HG03342 (cell line): Measurements from ENCODE around the gene CHST8.
"Not testable (repeated sequence)": the region's sequence is repeated elsewhere in the genome, so short reads cannot be mapped to it uniquely, and the experiment has no call there.

Experiments used
- ATAC-seq: cut with Tn5 transposase; IDR thresholded peaks from one replicate; pipeline ENCODE4 v1.9.1; 2021; ENCODE audit warnings: mild to moderate bottlenecking, moderate library complexity; ENCODE audit not compliant: unreplicated experiment

The CHST8 gene

DNA sequence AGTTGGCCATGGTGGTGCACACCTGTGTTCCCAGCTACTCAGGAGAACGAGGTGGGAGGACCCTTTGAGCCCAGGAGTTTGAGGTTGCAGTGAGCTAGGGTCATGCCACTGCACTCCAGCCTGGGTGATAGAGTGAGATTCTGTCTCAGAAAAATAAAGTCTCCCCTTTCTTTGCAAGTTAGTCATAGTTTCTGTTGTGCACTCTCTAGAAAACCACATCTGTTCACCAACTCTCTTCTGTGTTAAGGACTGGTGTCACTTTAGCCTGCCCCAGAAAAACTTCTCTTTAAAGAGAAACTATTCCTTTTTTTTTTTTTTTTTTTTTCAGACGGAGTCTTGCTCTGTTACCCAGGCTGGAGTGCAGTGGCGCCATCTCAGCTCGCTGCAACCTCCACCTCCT, 4.9 kb upstream of the CHST8 start:
- ATAC-seq = no peak

DNA sequence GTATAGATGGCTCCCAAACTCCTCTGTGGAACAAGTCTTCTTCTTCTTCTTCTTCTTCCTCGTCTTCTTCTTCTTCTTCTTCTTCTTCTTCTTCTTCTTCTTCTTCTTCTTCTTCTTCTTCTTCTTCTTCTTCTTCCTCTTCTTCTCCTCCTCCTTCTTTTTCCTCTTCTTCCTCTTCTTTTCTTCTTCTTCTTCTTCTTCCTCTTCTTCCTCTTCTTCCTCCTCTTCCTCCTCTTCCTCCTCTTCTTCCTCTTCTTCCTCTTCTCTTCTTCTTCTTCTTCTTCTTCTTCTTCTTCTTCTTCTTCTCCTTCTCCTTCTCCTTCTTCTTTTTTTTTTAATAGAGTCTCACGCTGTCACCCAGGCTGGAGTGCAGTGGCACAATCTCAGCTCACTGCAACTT, 3.4 kb upstream of the CHST8 start:
- not testable (repeated sequence) for ATAC-seq

DNA sequence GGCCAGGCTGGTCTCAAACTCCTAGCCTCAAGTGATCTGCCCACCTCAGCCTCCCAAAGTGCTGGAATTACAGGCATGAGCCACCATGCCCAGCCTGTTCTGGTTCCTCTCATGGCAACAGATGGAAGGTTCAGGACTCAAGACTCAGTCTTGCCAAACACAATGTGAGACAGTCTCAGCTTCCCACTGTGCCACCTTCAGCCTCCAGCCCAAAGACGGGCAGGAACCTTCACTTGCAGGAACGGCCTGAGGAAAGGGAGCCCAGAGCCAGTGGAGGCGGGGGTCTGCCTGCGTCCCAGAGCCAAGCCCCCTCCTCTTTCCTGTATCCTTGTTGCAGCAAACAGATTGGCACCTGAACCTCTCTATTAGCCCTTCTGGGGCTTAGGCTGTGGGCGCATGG, 2.9 kb upstream of the CHST8 start:
- ATAC-seq = no peak

DNA sequence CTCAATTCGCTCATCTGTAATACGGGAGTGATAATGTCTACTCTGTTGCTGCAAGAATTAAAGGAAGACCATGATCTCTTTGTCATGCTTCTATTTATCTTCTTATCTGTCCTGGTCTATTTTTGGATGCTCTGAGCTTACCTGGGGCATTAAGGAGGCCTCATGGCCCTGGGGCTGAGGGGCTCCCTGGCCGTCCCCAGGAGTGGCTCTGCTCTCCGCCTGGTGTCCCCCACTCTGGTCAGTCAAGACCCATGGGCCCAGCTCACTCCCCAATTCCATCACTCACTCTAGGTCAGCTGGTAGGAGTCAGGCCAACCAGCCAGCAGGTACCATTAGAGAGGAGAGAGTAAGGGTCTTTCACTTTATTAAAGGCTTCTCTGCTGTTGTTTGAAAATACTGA, 1.1 kb upstream of the CHST8 start:
- ATAC-seq = no peak

DNA sequence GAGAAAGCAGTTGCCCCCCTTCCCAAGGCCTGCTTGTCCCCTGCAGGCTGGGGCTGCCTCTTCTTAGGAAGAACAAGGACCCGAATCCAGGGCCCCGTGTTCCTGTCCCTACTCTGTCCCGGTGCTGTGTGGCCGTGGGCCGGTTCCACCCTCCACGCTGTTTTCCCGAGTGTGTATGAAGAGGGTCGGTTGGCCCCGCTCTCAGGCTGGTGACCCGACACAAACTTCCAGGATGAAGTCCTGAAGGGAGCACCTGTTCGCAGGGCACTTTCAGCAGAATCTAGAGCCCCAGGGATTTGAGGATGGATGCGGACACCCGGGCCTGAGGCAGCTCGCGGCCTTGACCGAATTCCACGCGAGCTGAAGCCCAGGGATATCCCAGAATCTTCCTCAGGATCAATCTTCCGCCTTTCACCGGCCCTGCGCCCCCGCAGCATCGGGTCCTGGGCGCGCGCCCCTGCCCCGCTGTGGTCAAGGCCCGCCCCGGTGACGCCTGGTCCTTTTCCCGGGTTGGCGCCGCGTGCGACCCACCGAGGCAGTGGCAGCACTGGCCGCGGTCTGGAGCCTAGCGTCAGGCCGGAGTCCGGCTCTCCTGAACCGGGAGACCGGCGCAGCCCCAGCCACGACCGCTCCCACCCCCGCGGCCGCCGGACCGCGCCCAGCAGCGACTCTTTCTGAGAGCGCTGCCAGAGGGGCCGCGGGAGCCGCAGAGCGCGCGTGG, 528 bp upstream of the CHST8 start:
- no peak for ATAC-seq

DNA sequence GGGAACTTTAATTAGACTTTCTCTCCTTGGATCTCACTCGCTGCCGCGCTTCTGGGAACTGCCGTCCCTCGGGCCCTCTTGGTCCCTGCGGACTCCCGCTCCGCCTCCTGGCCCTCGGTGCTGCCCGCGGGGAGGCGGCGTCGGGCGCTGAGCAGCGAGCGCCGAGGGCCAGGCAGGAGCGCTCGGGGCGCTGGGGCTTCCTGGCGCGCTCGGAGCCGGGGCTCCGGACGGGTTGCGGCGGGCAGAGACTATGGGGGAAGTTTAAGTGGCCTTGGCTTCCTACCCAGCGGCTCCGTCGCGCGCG, 704 bp downstream of the CHST8 start:
- no peak for ATAC-seq

DNA sequence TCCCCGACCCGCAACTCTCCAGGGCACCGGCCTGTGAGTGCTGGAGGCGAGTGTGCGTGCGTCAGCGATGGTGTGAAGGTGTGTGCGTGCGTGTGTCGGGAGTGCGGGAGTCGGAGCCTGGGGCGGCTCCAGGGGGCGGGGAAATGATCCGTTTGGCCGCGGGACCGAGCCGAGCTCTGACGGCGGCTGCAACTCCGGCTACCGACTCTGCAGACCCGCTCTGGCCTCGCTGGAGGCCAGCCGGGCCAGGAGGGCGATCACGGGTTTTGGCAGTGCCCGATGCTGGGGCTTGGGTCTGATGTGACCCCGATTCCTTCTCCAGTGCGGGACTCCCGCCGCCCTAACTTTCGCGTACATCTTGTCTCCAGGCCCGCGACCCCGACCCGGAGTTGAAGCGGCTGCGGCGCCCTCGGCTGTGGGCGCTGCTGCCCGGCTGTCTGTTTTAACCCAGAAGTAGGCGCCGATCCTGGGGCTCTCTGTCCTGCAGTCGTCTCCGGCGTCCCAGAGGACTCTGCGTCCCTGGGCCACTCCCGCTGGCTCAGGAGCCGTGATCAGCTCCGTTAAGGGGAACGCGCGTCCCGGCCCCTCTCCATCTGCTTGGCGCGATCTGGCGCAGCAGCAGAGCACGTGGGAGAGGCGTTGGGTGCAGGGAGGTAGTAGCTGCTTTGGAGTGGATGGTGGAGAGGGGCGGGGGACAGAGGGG, 1.2 kb downstream of the CHST8 start:
- no peak for ATAC-seq

DNA sequence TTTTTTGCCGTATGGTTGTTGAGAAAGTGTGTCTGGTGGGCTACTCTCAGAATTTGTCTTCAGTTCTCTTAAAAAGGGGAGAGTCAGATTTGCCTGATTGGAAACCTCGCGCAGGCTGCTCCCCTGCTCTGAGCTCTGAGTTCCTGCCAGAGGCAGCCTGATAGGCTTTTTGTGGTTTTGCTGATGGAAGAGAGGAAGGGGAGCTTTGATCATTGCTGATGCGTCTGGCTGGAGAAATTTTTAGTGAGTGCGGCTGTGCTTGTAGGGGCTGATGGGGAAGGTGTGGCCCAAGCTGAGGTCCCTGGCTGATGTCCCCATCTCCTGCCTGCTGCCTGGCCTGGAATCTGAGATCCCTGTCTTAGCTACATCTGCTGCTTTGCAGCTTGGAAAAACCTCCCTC, 2.8 kb downstream of the CHST8 start:
- no peak for ATAC-seq

DNA sequence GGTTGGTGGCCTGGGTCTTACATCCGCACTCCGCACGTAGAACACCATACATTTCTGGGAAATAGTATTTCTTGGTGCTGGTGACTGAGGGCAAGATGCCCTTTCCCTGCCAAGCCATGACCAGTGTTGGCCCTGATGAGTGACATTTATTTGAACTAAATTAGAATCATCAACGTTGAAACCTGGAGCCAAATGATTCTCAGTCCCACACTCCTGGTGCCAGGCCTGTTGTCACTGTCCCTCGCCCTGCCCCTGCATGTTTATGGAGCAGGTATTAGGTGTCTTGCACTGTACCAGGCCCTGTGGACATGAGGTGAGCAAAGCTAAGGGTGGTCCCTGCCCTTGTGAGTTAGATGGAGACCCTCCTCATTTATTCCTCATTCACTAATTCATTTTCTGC, 5.8 kb downstream of the CHST8 start:
- no peak for ATAC-seq

DNA sequence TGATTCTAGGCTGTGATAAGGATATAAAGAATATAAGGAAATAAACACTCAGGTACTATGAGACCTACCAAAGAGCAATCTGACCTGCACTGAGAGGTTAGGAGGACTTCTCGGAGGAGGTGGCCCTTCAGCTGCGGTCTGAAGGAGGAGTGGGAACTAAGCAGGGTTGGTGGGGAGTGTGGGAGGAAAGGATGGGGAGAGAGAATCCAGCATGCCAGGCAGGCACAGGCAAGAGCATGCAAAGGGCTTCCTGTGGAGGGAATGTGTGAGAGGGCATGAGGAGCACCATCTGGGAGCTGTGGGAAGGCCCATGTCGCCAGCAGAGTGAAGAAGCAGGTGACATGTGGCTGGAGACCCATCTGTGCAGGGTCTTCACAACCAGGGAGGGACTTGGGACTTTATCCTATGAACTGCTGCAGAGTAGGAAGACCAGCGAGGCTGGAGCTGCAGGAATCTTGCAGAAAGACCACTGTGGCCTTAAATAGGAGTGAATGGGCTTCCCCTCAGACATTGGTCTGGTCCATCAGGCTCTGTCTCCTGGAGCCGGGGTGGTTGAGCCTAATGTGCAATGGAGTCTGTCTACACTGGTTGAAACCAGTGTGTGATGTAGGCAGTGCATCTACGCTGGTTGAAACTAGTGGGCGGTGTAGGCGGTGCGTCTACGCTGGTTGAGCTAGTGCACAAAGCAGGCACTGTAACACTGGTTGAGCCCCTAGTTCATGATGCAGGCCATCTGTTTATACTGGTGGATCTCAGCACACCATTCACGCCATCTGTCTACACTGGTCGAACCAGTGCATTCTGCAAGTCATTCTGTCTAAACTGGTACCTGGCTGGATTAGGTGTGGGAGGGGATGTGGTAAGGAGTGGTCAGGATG, 6.4 kb downstream of the CHST8 start:
- ATAC-seq = no peak

DNA sequence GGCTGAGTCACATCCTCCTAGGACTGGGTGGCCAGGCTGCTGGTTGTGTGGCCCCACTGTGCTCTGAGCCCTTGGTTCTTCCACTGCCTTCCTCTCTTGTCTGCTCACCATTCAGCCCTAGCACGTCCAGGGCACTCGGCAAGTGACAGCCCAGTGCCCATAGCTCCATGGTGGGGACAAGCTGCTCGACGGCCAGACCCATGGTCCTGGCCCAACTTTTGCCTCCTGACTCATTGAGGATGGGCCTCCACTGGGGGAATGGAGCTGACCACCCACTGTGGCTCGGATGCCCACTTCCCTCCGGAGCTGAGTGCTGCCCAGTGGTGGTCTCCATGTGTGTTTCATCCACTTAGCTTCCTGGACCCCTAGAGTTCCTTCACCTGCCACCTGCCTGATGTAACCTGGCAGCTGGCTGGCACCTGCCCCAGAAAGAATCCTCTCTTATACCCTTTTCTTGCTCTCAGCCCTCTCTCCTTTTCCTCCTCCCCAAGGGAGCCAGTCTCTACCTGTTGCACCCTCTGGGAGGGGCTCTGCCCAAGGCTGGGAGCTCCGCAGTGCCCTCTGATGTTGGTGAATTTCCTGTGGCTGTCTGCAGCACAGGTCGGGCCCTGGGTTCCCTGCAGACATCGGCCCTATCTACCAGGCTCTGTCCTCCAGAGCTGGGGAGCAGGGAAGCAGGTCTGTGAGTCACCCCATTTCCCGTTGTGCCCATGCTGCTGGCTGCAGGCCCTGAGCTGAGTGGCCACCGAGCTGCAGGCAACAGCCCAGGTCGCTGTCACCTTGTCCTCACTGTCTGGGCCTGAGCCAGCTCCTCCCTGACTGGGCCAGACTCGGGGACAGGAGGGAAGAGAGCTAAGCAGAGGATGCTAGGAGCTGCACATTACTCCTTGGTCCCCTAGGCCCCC, 7.4 kb downstream of the CHST8 start:
- ATAC-seq = no peak

DNA sequence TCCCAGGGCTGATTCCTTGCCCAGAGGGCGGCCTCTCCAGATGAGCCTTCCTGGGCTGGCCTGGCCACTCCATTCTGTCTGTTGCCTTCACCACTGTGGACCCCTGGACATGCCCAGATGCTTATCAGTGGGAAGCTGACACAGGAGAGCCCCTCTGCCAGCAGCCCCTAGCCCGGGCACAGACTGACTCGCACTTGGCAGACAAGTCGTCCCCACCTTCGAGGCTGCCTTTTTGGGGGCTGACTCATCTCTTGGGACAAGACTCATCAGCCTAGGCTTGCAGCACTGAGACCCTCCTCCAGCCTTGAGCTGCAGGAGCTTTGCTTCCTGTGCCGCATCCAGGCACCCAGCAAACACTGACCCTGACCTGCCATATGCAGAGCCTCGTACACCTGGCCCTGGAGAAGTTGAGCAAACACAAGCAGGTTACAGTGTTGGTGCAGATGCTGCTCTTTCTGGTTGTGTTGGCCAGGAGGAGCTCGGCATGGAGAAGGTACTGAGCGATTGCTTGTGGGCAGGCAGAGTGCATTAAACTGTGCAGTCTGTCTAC, 8.1 kb downstream of the CHST8 start:
- no peak for ATAC-seq

DNA sequence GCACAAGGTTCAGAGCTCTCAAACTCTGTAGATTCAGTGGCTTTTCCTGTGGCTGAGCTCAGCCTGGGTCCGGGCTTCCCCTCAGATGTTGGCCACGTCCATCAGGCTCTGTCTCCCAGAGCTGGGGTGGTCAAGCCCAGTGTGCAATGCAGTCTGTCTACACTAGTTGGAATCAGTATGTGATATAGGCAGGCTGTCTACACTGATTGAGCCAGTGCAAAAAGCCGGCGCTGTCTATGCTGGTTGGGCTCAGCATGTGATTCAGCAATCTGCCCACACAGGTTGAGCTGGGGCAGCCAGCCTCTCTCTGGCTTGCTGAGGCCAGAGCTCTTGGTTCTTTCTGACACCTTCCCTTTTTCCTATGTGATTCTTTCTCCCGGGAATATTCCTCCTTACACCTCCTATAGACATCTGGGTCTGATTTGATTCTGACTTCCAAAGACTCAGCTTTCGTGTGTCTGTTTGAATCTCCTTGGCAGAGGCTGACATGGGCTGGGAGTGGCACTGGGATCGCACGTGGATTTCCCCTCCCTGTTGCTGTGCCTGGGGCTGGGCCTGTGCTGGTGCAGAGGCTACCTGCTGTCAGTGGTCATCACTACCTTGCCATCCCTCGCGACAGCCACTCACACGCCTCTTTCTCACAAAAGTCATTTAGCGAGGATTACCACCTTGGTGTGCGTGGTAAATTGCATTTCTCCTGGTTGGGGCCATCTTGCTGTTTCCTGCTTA, 9.3 kb downstream of the CHST8 start:
- ATAC-seq = no peak

DNA sequence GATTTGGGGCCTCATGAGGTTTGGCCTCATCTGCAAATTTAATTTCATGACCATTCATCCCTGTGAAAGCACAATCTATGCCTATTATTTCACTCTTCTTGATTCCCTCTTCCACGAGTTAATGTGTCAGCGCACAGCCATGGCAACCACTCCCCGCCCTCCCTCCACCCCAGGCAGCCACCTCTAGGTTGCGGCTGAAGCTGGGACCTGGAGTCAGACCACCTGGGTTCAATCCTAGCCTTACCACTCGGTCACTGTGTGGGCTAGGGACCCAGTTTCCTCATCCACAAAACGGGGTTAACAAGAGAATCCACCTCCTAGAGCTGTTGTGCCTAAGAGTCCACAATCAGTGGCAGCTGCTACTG, 9.8 kb downstream of the CHST8 start:
- ATAC-seq = no peak

DNA sequence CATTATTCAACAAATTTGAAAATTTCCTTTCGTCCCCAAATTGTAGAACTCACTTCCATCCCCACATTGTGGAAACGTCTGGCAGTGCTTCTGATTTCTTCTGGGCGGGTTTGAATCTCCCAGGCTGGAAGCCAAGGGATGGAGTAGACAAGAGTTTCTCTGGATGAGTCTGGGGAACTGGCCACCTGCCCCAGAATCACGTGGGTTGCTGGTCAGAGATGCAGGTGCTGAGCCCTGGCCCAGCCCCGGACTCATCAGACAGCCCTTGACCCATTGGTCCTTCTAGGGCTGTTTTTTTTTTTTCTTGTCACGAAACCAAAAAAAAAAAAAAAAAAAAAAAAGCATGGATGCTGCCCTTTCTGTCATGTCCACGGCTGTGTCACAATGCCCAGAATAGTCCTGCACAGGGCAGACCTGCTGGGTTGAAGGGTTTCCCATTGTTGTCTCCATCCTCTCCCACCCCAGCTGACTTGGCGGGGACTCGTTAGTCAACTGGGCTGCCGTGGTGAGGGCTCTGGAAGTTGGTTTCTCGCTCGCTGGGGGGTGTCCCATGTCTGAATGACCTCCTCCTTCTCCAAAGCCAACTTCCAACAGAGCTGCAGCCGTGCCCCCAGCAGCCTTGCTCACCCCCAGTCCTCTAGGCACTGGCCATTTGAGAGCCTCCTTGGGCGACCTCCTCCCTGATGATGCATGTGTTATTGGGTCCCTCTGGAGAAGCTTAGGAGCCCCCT, 12.8 kb downstream of the CHST8 start:
- ATAC-seq = no peak

DNA sequence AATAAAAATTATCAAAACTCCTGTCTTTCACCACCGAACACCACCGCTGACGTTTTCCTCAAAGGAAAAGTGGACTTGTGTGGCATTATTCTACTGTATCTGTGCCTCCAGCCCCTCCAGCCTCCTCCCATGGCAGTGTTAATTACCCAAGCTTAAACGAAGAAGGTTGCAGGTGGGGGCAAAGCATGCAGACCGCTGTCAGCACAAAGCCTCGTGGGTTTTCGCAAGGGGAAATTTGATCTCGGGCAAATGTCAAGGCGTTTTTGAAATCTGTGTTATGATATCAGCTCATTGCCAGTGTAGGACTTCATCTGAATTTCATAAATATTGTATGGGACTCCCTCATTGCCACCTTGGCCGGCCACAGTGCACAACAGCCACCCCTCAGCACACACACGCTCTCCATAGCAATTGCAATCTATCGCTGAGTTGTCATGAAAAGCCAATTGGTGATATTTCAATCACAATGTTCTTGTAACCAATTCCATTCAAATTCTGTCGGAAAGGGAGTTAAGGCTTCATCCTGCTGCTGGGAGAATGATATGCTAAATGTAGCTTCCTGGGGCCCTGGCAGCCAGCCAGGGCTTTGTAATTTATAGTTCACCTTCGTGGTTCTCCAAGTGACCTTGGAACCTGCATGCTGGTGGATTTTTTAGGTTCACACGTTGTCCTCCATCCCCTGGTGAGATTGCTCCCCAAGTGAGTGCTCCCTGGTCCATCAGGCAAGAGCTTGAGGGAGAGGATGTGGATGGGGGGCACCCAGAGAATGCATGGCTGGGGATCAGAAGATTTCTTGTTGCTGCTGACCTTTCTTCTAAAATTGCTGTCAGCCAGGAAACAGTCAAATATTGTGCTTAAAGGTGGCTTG, 16.6 kb downstream of the CHST8 start:
- no peak for ATAC-seq

DNA sequence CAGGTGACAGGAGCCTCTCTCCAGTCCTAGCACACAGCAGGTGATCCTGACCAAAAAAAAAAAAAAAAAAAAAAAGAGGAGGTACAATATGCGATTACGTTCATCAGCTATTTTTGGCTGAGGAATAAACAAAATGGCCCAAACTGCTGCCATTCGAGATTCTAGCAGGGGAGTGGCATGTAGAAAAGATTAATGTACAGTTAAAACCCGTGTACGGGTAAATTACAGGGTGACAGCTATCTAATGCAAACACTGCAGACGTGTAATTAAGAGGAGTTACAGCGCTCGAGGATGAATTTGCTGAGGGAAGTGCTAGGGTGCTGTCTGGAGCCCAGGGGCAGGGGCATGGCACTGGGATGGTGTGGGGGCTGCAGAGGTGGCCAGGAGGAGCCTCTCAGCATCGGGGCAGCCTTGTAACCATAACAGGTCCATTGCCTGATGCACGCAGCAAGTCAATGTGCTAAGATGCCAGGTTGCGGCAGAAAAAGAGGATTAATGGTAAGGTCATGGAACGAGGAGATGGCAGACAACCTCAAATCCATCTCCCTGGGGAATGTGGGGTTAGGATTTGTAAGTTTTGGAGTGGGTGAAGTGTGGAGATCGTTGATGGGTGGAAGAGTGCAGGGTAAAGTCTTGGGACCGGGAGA, 17.4 kb downstream of the CHST8 start:
- ATAC-seq = no peak

DNA sequence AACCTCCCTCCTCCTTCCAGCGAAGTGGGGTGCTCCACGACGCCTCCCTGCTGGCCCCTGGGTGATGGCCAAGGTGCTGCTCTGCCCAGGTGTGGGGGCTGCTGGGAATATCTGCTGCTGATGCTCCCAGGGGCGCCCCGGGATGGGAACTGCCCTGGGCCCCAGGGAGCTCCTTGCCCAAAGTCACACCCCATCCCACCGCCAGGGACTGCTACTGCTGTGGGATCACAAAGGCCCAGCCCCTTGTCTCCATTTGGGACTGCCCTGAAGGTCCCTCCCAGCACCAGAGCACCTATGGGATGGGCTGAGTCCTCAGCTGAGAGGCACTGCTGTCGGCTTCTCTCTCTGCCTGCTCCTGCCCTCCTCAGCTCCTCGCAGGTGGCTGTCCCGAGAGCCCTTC, 19.0 kb downstream of the CHST8 start:
- ATAC-seq = no peak
